T1000 (cell line): ENCODE results near the gene MAGI1.
A peak's percentile ranks its signal among the peaks of the same experiment; 100 is the strongest.

Source experiments
- DNase-seq: peaks from one replicate; lab custom pipeline; 2025; ENCODE audit warnings: mixed read lengths; lab: John Stamatoyannopoulos, UW

The MAGI1 gene

GRCh38 chr3:65412588-65412987 is 626.1 kb downstream of the MAGI1 start:
- no peak for DNase-seq

GRCh38 chr3:65411367-65411766 is 627.4 kb downstream of the MAGI1 start:
- DNase-seq: no peak

- no peak for DNase-seq
Measured at GRCh38 chr3:65409176-65409569, 629.5 kb downstream of the MAGI1 start.

- DNase-seq: no peak
Measured at GRCh38 chr3:65408531-65409175, 630.1 kb downstream of the MAGI1 start.

- no peak for DNase-seq
Measured at GRCh38 chr3:65406470-65406869, 632.2 kb downstream of the MAGI1 start.

GRCh38 chr3:65402597-65402996 is 636.1 kb downstream of the MAGI1 start:
- DNase-seq: peak; percentile 92

GRCh38 chr3:65401359-65402305 is 637.1 kb downstream of the MAGI1 start:
- DNase-seq: no peak

GRCh38 chr3:65400899-65401298 is 637.8 kb downstream of the MAGI1 start:
- no peak for DNase-seq

GRCh38 chr3:65398953-65399352 is 639.8 kb downstream of the MAGI1 start:
- DNase-seq: no peak

GRCh38 chr3:65396078-65396477 is 642.6 kb downstream of the MAGI1 start:
- no peak for DNase-seq

GRCh38 chr3:65391068-65391467 is 647.6 kb downstream of the MAGI1 start:
- DNase-seq: no peak

- no peak for DNase-seq
Measured at GRCh38 chr3:65385805-65386204, 652.9 kb downstream of the MAGI1 start.

GRCh38 chr3:65381496-65382010 is 657.2 kb downstream of the MAGI1 start:
- no peak for DNase-seq

GRCh38 chr3:65379223-65379622 is 659.5 kb downstream of the MAGI1 start:
- DNase-seq: no peak

- DNase-seq: no peak
Measured at GRCh38 chr3:65377637-65378036, 661.1 kb downstream of the MAGI1 start.

GRCh38 chr3:65376426-65376825 is 662.3 kb downstream of the MAGI1 start:
- DNase-seq: no peak

- no peak for DNase-seq
Measured at GRCh38 chr3:65371053-65371452, 667.7 kb downstream of the MAGI1 start.

- DNase-seq: no peak
Measured at GRCh38 chr3:65368866-65369265, 669.9 kb downstream of the MAGI1 start.

- no peak for DNase-seq
Measured at GRCh38 chr3:65362688-65363087, 676.0 kb downstream of the MAGI1 start.

- no peak for DNase-seq
Measured at GRCh38 chr3:65361448-65361847, 677.3 kb downstream of the MAGI1 start.

- DNase-seq: no peak
Measured at GRCh38 chr3:65356331-65357248, 682.1 kb downstream of the MAGI1 start.

GRCh38 chr3:65354880-65355279 is 683.8 kb downstream of the MAGI1 start:
- no peak for DNase-seq
